Fibroblast of lung (primary cell): ENCODE results near the gene TKT.

Experiments
- CTCF ChIP-seq, 2 donors: IDR thresholded peaks in 1 of 2; conservative IDR thresholded peaks in 1 of 2; 1 replicate in 1 of 2; 2 replicates in 1 of 2; pipeline ENCODE4 v1.5.1; 2011 to 2012; ENCODE audit warnings: low read length in 2 of 2, control low read depth in 1 of 2, inconsistent platforms in 1 of 2, low read depth in 1 of 2, mild to moderate bottlenecking in 1 of 2
- EZH2 ChIP-seq: IDR thresholded peaks from 2 replicates; pipeline ENCODE4 v1.5.1; 2012; ENCODE audit warnings: low read length, control low read depth, mild to moderate bottlenecking; ENCODE audit errors: missing control alignments

GRCh38 chr3:53257465-53257864, 1.6 kb upstream of the TKT start:
- TF ChIP-seq CTCF (conservative IDR thresholded peaks at IDR 0.05 in 1 of 2, IDR thresholded peaks at IDR 0.05 in 1 of 2; ENCODE audit: low read depth in 1 of 2, low read length in 2 of 2) (no peak), EZH2 (no peak)
